Measurements from ENCODE around the gene DDB1. TPM values are rescaled to one million over a fixed set of nuclear protein-coding genes. Genes with fewer than 3 reads are reported as not detected.

DDB1 gene
- total RNA-seq, 1 donor from 2014 or later: 165 TPM

- Histone ChIP-seq H3K4me3 (ENCODE audit: low read depth, low read length) (no peak overlapping the region), H3K27me3 (ENCODE audit: control insufficient read depth, insufficient read depth, low read length) (peaks cover 14% of the 10 kb centered on the region), H3K36me3 (ENCODE audit: control insufficient read depth, insufficient read depth, low read length) (peaks cover 1% of the 10 kb centered on the region)
- no peak for TF ChIP-seq CTCF (IDR thresholded peaks at IDR 0.05; ENCODE audit: insufficient read depth, low read length, poor library complexity, severe bottlenecking)
- no peak for DNase-seq (ENCODE audit: low read depth)
These were observed 35.6 kb downstream of the DDB1 start for GRCh38 chr11:61297341-61297740.

- TF ChIP-seq CTCF (IDR thresholded peaks at IDR 0.05; ENCODE audit: insufficient read depth, low read length, poor library complexity, severe bottlenecking): no peak
- DNase-seq (ENCODE audit: low read depth): no peak
- Histone ChIP-seq H3K27me3 (ENCODE audit: control insufficient read depth, insufficient read depth, low read length) (peaks cover 14% of the 10 kb centered on the region), H3K4me3 (ENCODE audit: low read depth, low read length) (no peak overlapping the region), H3K36me3 (ENCODE audit: control insufficient read depth, insufficient read depth, low read length) (no peaks in the 10 kb centered on the region)
These were observed 37.3 kb downstream of the DDB1 start for GRCh38 chr11:61295596-61295926.

GRCh38 chr11:61294717-61295595 is 37.9 kb downstream of the DDB1 start, which contains the start of gene VWCE:
VWCE (minus strand) TSS chr11:61295316; CDS start chr11:61295037, 279 bp downstream.
- Histone ChIP-seq H3K4me3 (ENCODE audit: low read depth, low read length) (peak within 1 kb of the TSS; percentile 36), H3K36me3 (ENCODE audit: control insufficient read depth, insufficient read depth, low read length) (no peaks in the 10 kb centered on the region), H3K27me3 (ENCODE audit: control insufficient read depth, insufficient read depth, low read length) (peaks cover 14% of the 10 kb centered on the region)
- DNase-seq (ENCODE audit: low read depth): no peak
- peak; percentile 39 for TF ChIP-seq CTCF (IDR thresholded peaks at IDR 0.05; ENCODE audit: insufficient read depth, low read length, poor library complexity, severe bottlenecking)

- no peak for TF ChIP-seq CTCF (IDR thresholded peaks at IDR 0.05; ENCODE audit: insufficient read depth, low read length, poor library complexity, severe bottlenecking)
- no peak for DNase-seq (ENCODE audit: low read depth)
- Histone ChIP-seq H3K36me3 (ENCODE audit: control insufficient read depth, insufficient read depth, low read length) (no peaks in the 10 kb centered on the region), H3K4me3 (ENCODE audit: low read depth, low read length) (peak overlapping the region; percentile 36), H3K27me3 (ENCODE audit: control insufficient read depth, insufficient read depth, low read length) (peaks cover 14% of the 10 kb centered on the region)
These were observed 38.8 kb downstream of the DDB1 start for GRCh38 chr11:61293867-61294716.

- H3K27me3 ChIP-seq (ENCODE audit: control insufficient read depth, insufficient read depth, low read length): peaks cover 14% of the 10 kb centered on the region
- no peak for DNase-seq (ENCODE audit: low read depth)
- no peak for TF ChIP-seq CTCF (IDR thresholded peaks at IDR 0.05; ENCODE audit: insufficient read depth, low read length, poor library complexity, severe bottlenecking)
- no peak overlapping the region for H3K4me3 ChIP-seq (ENCODE audit: low read depth, low read length)
- H3K36me3 ChIP-seq (ENCODE audit: control insufficient read depth, insufficient read depth, low read length): no peaks in the 10 kb centered on the region
These were observed 40.5 kb downstream of the DDB1 start for GRCh38 chr11:61292356-61292755.

Data from kidney epithelial cell (primary cell).